ENCODE measurements around the gene DAB2. TPM values are rescaled to one million over a fixed set of nuclear protein-coding genes. Genes with fewer than 3 reads are reported as not detected.

DAB2 gene
- total RNA-seq, 1 donor from 2014 or later = 72.7 TPM

- no peak for DNase-seq (ENCODE audit: low read depth, low spot score)
These were observed 23.8 kb upstream of the DAB2 start for GRCh38 chr5:39448506-39449128.

GRCh38 chr5:39447968-39448367 is 23.2 kb upstream of the DAB2 start:
- no peak for DNase-seq (ENCODE audit: low read depth, low spot score)

GRCh38 chr5:39447059-39447458 is 22.3 kb upstream of the DAB2 start:
- DNase-seq (ENCODE audit: low read depth, low spot score) = no peak

- no peak for DNase-seq (ENCODE audit: low read depth, low spot score)
These were observed 21.5 kb upstream of the DAB2 start for GRCh38 chr5:39446231-39446630.

- no peak for DNase-seq (ENCODE audit: low read depth, low spot score)
These were observed 19.1 kb upstream of the DAB2 start for GRCh38 chr5:39443911-39444310.

GRCh38 chr5:39442991-39443390 is 18.2 kb upstream of the DAB2 start:
- no peak for DNase-seq (ENCODE audit: low read depth, low spot score)

GRCh38 chr5:39441838-39442237 is 17.1 kb upstream of the DAB2 start:
- DNase-seq (ENCODE audit: low read depth, low spot score) = no peak

- DNase-seq (ENCODE audit: low read depth, low spot score) = no peak
These were observed 16.3 kb upstream of the DAB2 start for GRCh38 chr5:39440958-39441624.

GRCh38 chr5:39440192-39440957 is 15.6 kb upstream of the DAB2 start:
- no peak for DNase-seq (ENCODE audit: low read depth, low spot score)

- no peak for DNase-seq (ENCODE audit: low read depth, low spot score)
These were observed 14.9 kb upstream of the DAB2 start for GRCh38 chr5:39439582-39440162.

- DNase-seq (ENCODE audit: low read depth, low spot score) = no peak
These were observed 12.7 kb upstream of the DAB2 start for GRCh38 chr5:39437467-39437866.

- DNase-seq (ENCODE audit: low read depth, low spot score) = no peak
These were observed 9.1 kb upstream of the DAB2 start for GRCh38 chr5:39433848-39434247.

- no peak for DNase-seq (ENCODE audit: low read depth, low spot score)
These were observed 8.1 kb upstream of the DAB2 start for GRCh38 chr5:39432696-39433530.

GRCh38 chr5:39430461-39430860 is 5.7 kb upstream of the DAB2 start:
- no peak for DNase-seq (ENCODE audit: low read depth, low spot score)

GRCh38 chr5:39428640-39429039 is 3.9 kb upstream of the DAB2 start:
- no peak for DNase-seq (ENCODE audit: low read depth, low spot score)

- DNase-seq (ENCODE audit: low read depth, low spot score) = no peak
These were observed 2.9 kb upstream of the DAB2 start for GRCh38 chr5:39427633-39428032.

- no peak for DNase-seq (ENCODE audit: low read depth, low spot score)
These were observed 2.4 kb upstream of the DAB2 start for GRCh38 chr5:39427229-39427628.

- DNase-seq (ENCODE audit: low read depth, low spot score) = no peak
These were observed 1.9 kb upstream of the DAB2 start for GRCh38 chr5:39426746-39427105.

GRCh38 chr5:39426051-39426745 is 1.4 kb upstream of the DAB2 start:
- DNase-seq (ENCODE audit: low read depth, low spot score) = no peak

- DNase-seq (ENCODE audit: low read depth, low spot score) = no peak
These were observed 1.4 kb downstream of the DAB2 start for GRCh38 chr5:39423331-39423751.
